ENCODE results near the gene TRIM32.

Gene TRIM32

DNA sequence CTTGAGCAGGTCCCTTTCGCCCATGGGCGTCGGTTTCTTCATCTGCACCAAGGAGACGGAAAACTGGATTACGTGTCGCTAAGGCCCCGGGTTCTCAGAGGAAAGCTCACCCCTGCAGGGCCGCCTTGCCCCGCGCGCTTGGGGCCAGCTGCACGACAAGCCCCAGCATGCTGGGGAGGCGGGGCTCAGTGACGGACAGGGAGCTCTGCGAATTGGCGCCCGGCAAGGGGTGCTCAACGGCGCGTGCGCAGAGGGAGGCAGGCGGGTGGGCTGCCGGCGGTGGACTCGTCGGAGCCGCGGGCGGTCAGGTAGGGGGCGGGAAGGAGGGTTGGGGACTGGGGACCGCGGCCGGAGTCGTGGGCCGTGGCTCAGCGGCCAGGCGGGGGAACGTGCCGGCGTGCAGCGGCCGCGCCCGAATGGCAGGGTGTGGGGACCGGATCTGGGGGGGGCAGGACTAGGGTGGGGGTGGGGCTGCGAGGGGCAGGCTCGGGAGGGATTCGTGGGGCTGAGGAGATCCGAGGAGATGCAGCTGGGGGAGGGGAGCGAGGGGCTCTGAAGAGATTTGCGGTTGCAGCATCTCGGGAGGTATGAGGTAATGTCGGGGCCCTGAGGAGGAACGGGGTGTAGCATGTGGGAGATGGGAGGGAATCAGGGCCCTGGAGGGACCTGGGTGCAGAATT is at the start of gene TRIM32:
Gene TRIM32, plus strand, starts transcription at position 232 of the 680 bp plus-strand sequence. CDS start 10,438 bp downstream, outside the sequence.
- peak; percentile 85 for DNase-seq

GRCh38 chr9:116639251-116639741 is 47.8 kb upstream of the TRIM32 start:
- no peak for DNase-seq

- no peak for DNase-seq
Measured at GRCh38 chr9:116641292-116642059, 45.6 kb upstream of the TRIM32 start.

DNA sequence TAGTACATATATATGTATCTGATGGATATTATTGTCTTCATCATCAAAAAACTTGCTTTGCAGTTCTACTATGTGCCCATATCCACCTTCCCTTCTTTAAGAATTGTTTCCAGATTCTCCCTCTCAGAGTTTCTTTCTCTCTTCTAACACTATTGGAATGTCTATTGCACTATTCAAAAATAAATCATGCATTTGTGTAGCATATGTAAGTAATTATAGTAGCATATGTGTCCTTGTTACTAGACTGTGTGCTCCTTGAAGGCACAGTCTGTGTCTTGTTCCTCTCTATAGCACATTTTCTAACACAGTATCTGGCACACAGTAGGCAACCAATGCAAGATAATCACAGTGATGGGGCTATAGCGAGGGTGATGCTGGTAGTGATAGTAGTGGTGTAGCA is 43.4 kb upstream of the TRIM32 start:
- DNase-seq, result no peak

GRCh38 chr9:116644091-116644688 is 42.9 kb upstream of the TRIM32 start:
- DNase-seq, result no peak

GRCh38 chr9:116646661-116647514 is 40.2 kb upstream of the TRIM32 start:
- no peak for DNase-seq

- DNase-seq, result no peak
Measured at GRCh38 chr9:116647515-116647809, 39.6 kb upstream of the TRIM32 start.

DNA sequence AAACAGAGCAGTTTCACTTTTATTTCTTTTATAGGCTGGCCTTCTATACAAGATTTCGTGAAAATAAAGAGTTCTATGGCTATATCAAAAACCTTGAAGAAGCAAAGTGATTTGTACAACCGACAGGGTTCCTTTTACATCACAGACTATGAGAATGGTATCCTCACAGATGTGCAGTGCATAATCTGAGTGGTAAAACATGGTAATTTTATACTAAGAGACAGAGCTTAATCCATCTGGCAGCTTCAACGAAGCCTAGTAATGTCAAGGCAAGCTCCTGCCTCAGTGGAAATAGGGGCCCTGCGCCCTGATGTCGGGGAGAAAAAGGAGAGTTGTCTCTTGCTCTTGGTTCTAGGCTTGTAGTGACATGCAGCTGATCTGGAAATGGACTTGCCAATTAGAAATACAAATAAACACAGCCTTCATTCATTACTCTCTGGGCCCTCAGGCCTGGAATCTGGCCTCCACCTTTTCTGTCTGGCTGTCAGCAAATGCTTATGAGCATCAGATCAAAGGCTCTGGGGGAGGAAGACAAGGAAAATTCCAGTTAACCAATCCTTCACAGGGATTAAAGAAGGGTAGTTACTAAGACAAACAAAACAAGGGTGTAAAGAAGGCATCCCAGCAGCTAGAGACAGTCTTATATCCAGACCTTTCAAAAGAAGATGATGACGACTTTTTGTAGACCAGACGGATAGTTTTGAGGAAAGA is 33.6 kb upstream of the TRIM32 start:
- DNase-seq, result no peak

- DNase-seq, result no peak
Measured at GRCh38 chr9:116654059-116654355, 33.1 kb upstream of the TRIM32 start.

DNA sequence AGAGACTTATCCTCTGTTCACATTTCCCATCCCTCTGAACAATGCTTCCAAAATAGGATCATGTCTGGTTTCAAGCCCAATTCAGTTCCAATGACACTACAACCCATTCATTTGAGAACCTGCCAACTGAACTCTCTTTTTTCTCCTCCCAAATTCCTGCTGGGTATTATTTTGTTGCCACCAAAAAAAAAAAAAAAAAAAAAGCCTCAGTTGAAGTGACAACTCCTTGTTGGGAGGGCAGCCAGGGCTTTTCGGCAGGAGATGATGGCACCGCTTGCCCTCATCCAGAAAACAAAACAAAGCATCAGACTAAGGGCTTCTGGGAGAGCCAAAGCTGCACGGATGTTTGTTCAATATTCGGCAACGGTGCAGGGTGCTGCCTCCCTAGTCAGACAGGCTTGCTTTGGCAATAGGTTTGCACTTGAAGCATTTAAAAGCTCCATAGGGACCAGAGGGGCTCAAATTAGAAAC is 30.6 kb upstream of the TRIM32 start:
- DNase-seq, result no peak

DNA sequence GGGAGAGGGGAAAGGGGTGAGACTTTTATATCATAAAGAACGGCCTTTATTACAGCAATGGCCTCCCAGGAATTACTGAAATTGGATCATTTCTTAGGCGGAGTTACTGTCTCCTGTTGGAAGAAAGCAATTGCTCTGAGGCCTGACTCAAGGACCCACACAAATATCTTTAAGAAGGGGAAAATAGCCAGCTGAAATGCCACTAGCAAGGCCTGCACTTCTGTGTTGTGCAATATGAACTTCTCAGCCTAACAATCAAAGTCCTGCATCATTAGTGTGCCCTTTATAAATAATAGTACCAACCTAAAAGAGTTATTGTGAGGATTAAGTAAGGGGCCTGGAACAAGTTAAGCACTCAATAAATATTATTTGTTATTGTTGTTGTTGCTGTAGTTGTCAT is 30.1 kb upstream of the TRIM32 start:
- no peak for DNase-seq

DNA sequence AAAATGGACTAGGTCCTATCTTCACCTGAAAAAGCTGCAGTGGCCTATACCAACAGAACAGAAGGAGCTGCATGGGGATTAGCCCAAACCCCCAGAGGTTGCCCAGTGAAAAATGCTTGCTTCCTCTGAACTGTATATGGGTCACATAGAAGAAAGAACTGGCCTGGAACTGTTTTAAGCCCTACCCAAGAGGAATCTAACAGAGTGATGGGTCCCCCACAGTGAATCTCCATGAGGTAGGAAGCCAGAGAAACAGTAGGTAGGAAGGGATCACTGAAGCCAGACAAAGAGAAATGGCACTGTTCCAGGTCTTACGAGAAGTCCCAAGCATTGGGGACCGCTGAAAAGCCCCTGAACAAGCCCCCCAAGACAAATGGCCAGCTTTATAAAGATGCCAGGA is 28.8 kb upstream of the TRIM32 start:
- DNase-seq, result no peak

GRCh38 chr9:116661037-116661954 is 25.8 kb upstream of the TRIM32 start:
- DNase-seq, result peak; percentile 63

- no peak for DNase-seq
Measured at GRCh38 chr9:116662646-116663310, 24.3 kb upstream of the TRIM32 start.

- no peak for DNase-seq
Measured at GRCh38 chr9:116663581-116663980, 23.5 kb upstream of the TRIM32 start.

- DNase-seq, result no peak
Measured at GRCh38 chr9:116668970-116669695, 18.0 kb upstream of the TRIM32 start.

GRCh38 chr9:116671605-116672004 is 15.5 kb upstream of the TRIM32 start:
- no peak for DNase-seq

DNA sequence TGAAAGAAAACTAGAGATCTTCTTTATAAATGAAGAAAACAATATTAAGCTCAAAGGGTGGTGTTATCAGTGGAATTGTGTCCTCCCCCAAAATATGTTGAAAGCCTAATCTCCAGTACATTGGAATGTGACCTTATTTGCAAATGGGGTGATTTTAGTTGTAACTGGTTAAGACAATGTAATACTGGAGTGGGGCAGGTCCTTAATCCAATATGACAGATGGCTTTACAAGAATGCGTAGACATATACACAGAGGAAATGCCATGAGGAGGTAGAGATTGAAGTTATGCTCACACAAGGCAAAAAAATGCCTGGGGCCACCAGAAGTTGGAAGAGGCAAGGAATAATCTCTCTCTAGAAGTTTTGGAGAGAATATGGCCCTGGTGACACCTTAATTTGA is 13.7 kb upstream of the TRIM32 start:
- no peak for DNase-seq

GRCh38 chr9:116674210-116674980 is 12.7 kb upstream of the TRIM32 start:
- DNase-seq, result no peak
